Endothelial cell of umbilical vein (primary cell): ENCODE measurements around the gene MAN1A2. TPM values are rescaled to one million over a fixed set of nuclear protein-coding genes. Genes with fewer than 3 reads are reported as not detected.

ENCODE experiments used
- BruUV-seq: library from RNA; stranded (reverse); fragments of 400-500 nt; replicated peaks from 2 replicates; lab custom pipeline; 2021; lab: Mats Ljungman, UMichigan
- CTCF ChIA-PET: fragments of 300-600, 350-600 bp; sonication (Branson Sonifier 250); formaldehyde crosslinking; loops from one replicate; lab custom pipeline; 2021; ENCODE audit warnings: antibody characterized with exemption, inconsistent platforms; lab: Charles Lee
- POLR2A ChIA-PET: fragments of 300-600, 350-600 bp; sonication (Branson Sonifier 250); formaldehyde crosslinking; loops from one replicate; lab custom pipeline; 2021; ENCODE audit warnings: antibody characterized with exemption, inconsistent platforms; lab: Charles Lee
- DNase-seq: peaks from one replicate; pipeline ENCODE4 v3.0.0-alpha.2; 2011; ENCODE audit warnings: low read depth, low spot score
- FAIRE-seq: peaks from 2 replicates; lab custom pipeline; 2011; peaks lifted over from hg19 to GRCh38; lab: Jason Lieb, UNC
- H2AFZ ChIP-seq: 2 replicates; pipeline ENCODE4 v1.6.0; 2012; ENCODE audit warnings: low read depth, low read length, control low read depth, inconsistent platforms
- H3K27ac ChIP-seq: 2 replicates; pipeline ENCODE4 v1.5.1; 2011; ENCODE audit warnings: low read depth, mild to moderate bottlenecking, control low read depth, low read length, moderate library complexity; ENCODE audit not compliant: insufficient read depth
- H3K27me3 ChIP-seq, 2 experiments: 2 replicates each; pipeline versions ENCODE4 v1.6.0 to v1.6.1; 2011; ENCODE audit warnings: low read length in 2 of 2, mixed read lengths in 1 of 2; ENCODE audit not compliant: control insufficient read depth in 2 of 2, insufficient read depth in 2 of 2
- H3K36me3 ChIP-seq, 2 experiments: 2 replicates in 1 of 2; 3 replicates in 1 of 2; pipeline ENCODE4 v1.5.1; 2011; ENCODE audit warnings: low read length in 2 of 2, mild to moderate bottlenecking in 1 of 2, moderate library complexity in 1 of 2; ENCODE audit not compliant: control insufficient read depth in 2 of 2, insufficient read depth in 2 of 2; ENCODE audit errors: extremely low read depth in 1 of 2
- H3K4me1 ChIP-seq: 3 replicates; pipeline ENCODE4 v1.5.1; 2011; ENCODE audit warnings: mild to moderate bottlenecking, low read length; ENCODE audit not compliant: control insufficient read depth, insufficient read depth; ENCODE audit errors: extremely low read depth
- H3K4me2 ChIP-seq: 2 replicates; pipeline ENCODE4 v1.6.1; 2011; ENCODE audit warnings: low read length, control low read depth, mixed read lengths; ENCODE audit not compliant: insufficient read depth
- H3K4me3 ChIP-seq, 3 experiments: fragments of 200-600 bp in 1 of 3; sonication (generic), shearing (Covaris generic) in 1 of 3; replicated peaks in 1 of 3; 2 replicates each; pipeline ENCODE4 v1.5.1; 2011 to 2016; ENCODE audit warnings: control low read depth in 3 of 3, low read length in 3 of 3, mild to moderate bottlenecking in 2 of 3, inconsistent platforms in 1 of 3, low read depth in 1 of 3, moderate library complexity in 1 of 3; ENCODE audit not compliant: insufficient read depth in 1 of 3
- H3K79me2 ChIP-seq: 2 replicates; pipeline ENCODE4 v1.6.0; 2012; ENCODE audit warnings: low read length, inconsistent platforms; ENCODE audit not compliant: control insufficient read depth, insufficient read depth
- H3K9ac ChIP-seq: replicated peaks from 2 replicates; pipeline ENCODE3; 2011; ENCODE audit warnings: low read length, control low read depth; ENCODE audit not compliant: insufficient read depth; ENCODE audit errors: extremely low read depth
- H3K9me1 ChIP-seq: replicated peaks from 3 replicates; pipeline ENCODE4 v1.6.0; 2011; ENCODE audit warnings: mild to moderate bottlenecking, low read length; ENCODE audit not compliant: control insufficient read depth, insufficient read depth; ENCODE audit errors: extremely low read depth
- H3K9me3 ChIP-seq: replicated peaks from 2 replicates; pipeline ENCODE4 v1.5.1; 2012; ENCODE audit warnings: low read length, inconsistent platforms; ENCODE audit not compliant: control insufficient read depth, insufficient read depth
- H4K20me1 ChIP-seq: replicated peaks from 2 replicates; pipeline ENCODE3; 2011; ENCODE audit warnings: mild to moderate bottlenecking, low read length; ENCODE audit not compliant: control insufficient read depth, insufficient read depth; ENCODE audit errors: extremely low read depth
- CTCF ChIP-seq, 2 donors: IDR thresholded peaks; 1 replicate in 1 of 2; 2 replicates in 1 of 2; pipeline ENCODE4 v1.5.1; 2011; ENCODE audit warnings: low read length in 2 of 2, mild to moderate bottlenecking in 2 of 2, moderate library complexity in 2 of 2, control low read depth in 1 of 2, inconsistent platforms in 1 of 2, low read depth in 1 of 2; ENCODE audit not compliant: insufficient read depth in 1 of 2; ENCODE audit errors: extremely low read depth in 1 of 2
- EZH2 ChIP-seq: IDR thresholded peaks from 2 replicates; pipeline ENCODE4 v1.6.1; 2012; ENCODE audit warnings: borderline replicate concordance, low read depth, mild to moderate bottlenecking, moderate library complexity, low read length, inconsistent platforms; ENCODE audit not compliant: severe bottlenecking
- FOS ChIP-seq: IDR thresholded peaks from 2 replicates; pipeline ENCODE4 v1.6.1; 2011; ENCODE audit warnings: mild to moderate bottlenecking, low read length, moderate library complexity, borderline replicate concordance; ENCODE audit not compliant: insufficient read depth
- GATA2 ChIP-seq: IDR thresholded peaks from 2 replicates; pipeline ENCODE4 v1.7.0; 2011; ENCODE audit warnings: low read depth, mild to moderate bottlenecking, moderate library complexity, mixed read lengths, low read length; ENCODE audit not compliant: insufficient read length, insufficient read depth
- JUN ChIP-seq: IDR thresholded peaks from 2 replicates; pipeline ENCODE4 v1.6.1; 2011; ENCODE audit warnings: borderline replicate concordance, low read depth; ENCODE audit not compliant: insufficient read length, insufficient read depth
- MAX ChIP-seq: IDR thresholded peaks from 2 replicates; pipeline ENCODE4 v1.6.1; 2011; ENCODE audit not compliant: insufficient read depth, insufficient read length
- MYC ChIP-seq: IDR thresholded peaks from one replicate; pipeline ENCODE4 v1.6.1; 2011; ENCODE audit warnings: mild to moderate bottlenecking, low read depth, low read length
- POLR2A ChIP-seq: IDR thresholded peaks from 2 replicates; pipeline ENCODE4 v1.6.1; 2012; ENCODE audit warnings: low read depth, mild to moderate bottlenecking, control low read depth, low read length
- POLR2AphosphoS5 ChIP-seq: IDR thresholded peaks from 2 replicates; pipeline ENCODE4 v1.6.1; 2012; ENCODE audit warnings: low read depth, mild to moderate bottlenecking, control low read depth, low read length, moderate library complexity; ENCODE audit not compliant: insufficient read depth
- dilution Hi-C: fragments of 300-500 bp; cut with MboI; formaldehyde crosslinking; loops from one replicate; pipeline ENCODE4 v1.15.0; 2019; ENCODE audit warnings: low sequenced_read_pairs; ENCODE audit not compliant: extremely low pct_ligation_motif_present
- intact Hi-C: fragments of 100-400 bp; cut with micrococcal nuclease; formaldehyde crosslinking; loops from one replicate; pipeline ENCODE4 v1.10.0; 2022
- polyA plus RNA-seq, 4 experiments: library from polyadenylated mRNA; depleted of rRNA in 3 of 4; stranded (reverse) in 3 of 4; unstranded in 1 of 4; fragments of >200 nt; gene quantifications; 2 replicates each; pipeline versions ENCODE4 v1.2.1 to v1.2.3, GENCODE V29; 2011 to 2012; ENCODE audit warnings: missing spikeins in 1 of 4
- total RNA-seq: library from RNA; stranded (reverse); gene quantifications from 2 replicates; pipeline ENCODE4 v1.2.3, GENCODE V29; 2021

The MAN1A2 gene
- total and polyA plus RNA-seq, 2 donors (not counting 3 experiments of a cell fraction or from before 2014, with no cell fraction given) = 13.5 to 36.2 TPM

GRCh38 chr1:117416004-117416403 is 48.8 kb downstream of the MAN1A2 start:
- CTCF ChIA-PET = no interaction called here
- BruUV-seq = no TSS peak
- Histone ChIP-seq H3K9me1 (no peaks in the 10 kb centered on the region), H3K36me3 (no peaks in the 10 kb centered on the region), H3K27me3 (no peaks in the 10 kb centered on the region), H3K9ac (no peak overlapping the region), H3K4me3 (no peak overlapping the region), H3K9me3 (no peaks in the 10 kb centered on the region), H3K79me2 (no peaks in the 10 kb centered on the region), H3K27ac (no peak overlapping the region), H3K4me2 (no peak overlapping the region), H4K20me1 (no peaks in the 10 kb centered on the region), H2AFZ (no peak overlapping the region), H3K4me1 (peaks cover 5% of the 10 kb centered on the region)
- DNase-seq (no peak), FAIRE-seq (peak; percentile 4)
- dilution Hi-C loops = no loop called here
- TF ChIP-seq GATA2 (no peak), POLR2AphosphoS5 (no peak), MYC (no peak), JUN (no peak), POLR2A (no peak), CTCF (IDR thresholded peaks at IDR 0.05; ENCODE audit: extremely low read depth in 1 of 2, insufficient read depth in 1 of 2, low read depth in 1 of 2, low read length in 2 of 2) (no peak), MAX (no peak), FOS (no peak), EZH2 (no peak)
- intact Hi-C loops = loop anchor here (5.0 kb wide), 2 partner anchors 36 to 49 kb away; partner anchors contain the start of gene MAN1A2
- POLR2A ChIA-PET = no interaction called here
